Ecto neural progenitor cell (in vitro differentiated cells): ENCODE measurements around the gene GLCE.

Experiments
- DNase-seq: peaks from one replicate; pipeline ENCODE4 v3.0.0-alpha.2; 2018; ENCODE audit warnings: low spot score

The GLCE gene

GRCh38 chr15:69160141-69160993 is at the start of gene GLCE:
Gene GLCE (plus strand): TSS chr15:69160635. CDS start chr15:69255807, 95,172 bp downstream.
- DNase-seq: peak; percentile 96

- no peak for DNase-seq
These were observed 46.0 kb upstream of the GLCE start for GRCh38 chr15:69114331-69114928.

GRCh38 chr15:69115031-69115430 is 45.4 kb upstream of the GLCE start:
- no peak for DNase-seq

GRCh38 chr15:69116391-69116790 is 44.0 kb upstream of the GLCE start:
- DNase-seq: no peak

- peak; percentile 62 for DNase-seq
These were observed 43.0 kb upstream of the GLCE start for GRCh38 chr15:69117431-69117871.

- DNase-seq: no peak
These were observed 42.3 kb upstream of the GLCE start for GRCh38 chr15:69118089-69118488.

- DNase-seq: no peak
These were observed 41.4 kb upstream of the GLCE start for GRCh38 chr15:69119001-69119400.

- no peak for DNase-seq
These were observed 40.6 kb upstream of the GLCE start for GRCh38 chr15:69119683-69120395.

GRCh38 chr15:69120732-69121131 is 39.7 kb upstream of the GLCE start:
- no peak for DNase-seq

- no peak for DNase-seq
These were observed 39.1 kb upstream of the GLCE start for GRCh38 chr15:69121198-69121828.

GRCh38 chr15:69125236-69125635 is 35.2 kb upstream of the GLCE start:
- no peak for DNase-seq

GRCh38 chr15:69126054-69126469 is 34.4 kb upstream of the GLCE start:
- no peak for DNase-seq

- DNase-seq: no peak
These were observed 33.1 kb upstream of the GLCE start for GRCh38 chr15:69127306-69127705.

- DNase-seq: no peak
These were observed 31.6 kb upstream of the GLCE start for GRCh38 chr15:69128667-69129311.

- DNase-seq: no peak
These were observed 28.8 kb upstream of the GLCE start for GRCh38 chr15:69131362-69132220.

- DNase-seq: no peak
These were observed 28.0 kb upstream of the GLCE start for GRCh38 chr15:69132430-69132829.

- no peak for DNase-seq
These were observed 27.2 kb upstream of the GLCE start for GRCh38 chr15:69132977-69133861.

GRCh38 chr15:69133862-69134519 is 26.4 kb upstream of the GLCE start:
- DNase-seq: no peak

GRCh38 chr15:69134791-69135190 is 25.6 kb upstream of the GLCE start:
- no peak for DNase-seq
